Measurements from ENCODE around the gene CCT8.

The CCT8 gene

GRCh38 chr21:29077651-29078090 is 4.2 kb upstream of the CCT8 start:
- TF ChIP-seq CTCF (IDR thresholded peaks at IDR 0.05; ENCODE audit: borderline replicate concordance, insufficient read depth, low read depth, low read length) = no peak
- peak overlapping the region; percentile 60 for H3K4me3 ChIP-seq (ENCODE audit: low read depth, low read length)

- H3K4me3 ChIP-seq (ENCODE audit: low read depth, low read length) = peak overlapping the region; percentile 60
Observed at GRCh38 chr21:29076731-29077640, 3.5 kb upstream of the CCT8 start.

- no peak for TF ChIP-seq CTCF (IDR thresholded peaks at IDR 0.05; ENCODE audit: borderline replicate concordance, insufficient read depth, low read depth, low read length)
- H3K4me3 ChIP-seq (ENCODE audit: low read depth, low read length) = no peak overlapping the region
Observed at GRCh38 chr21:29075706-29076466, 2.4 kb upstream of the CCT8 start.

GRCh38 chr21:29074783-29075182 is 1.3 kb upstream of the CCT8 start:
- no peak overlapping the region for H3K4me3 ChIP-seq (ENCODE audit: low read depth, low read length)
- no peak for TF ChIP-seq CTCF (IDR thresholded peaks at IDR 0.05; ENCODE audit: borderline replicate concordance, insufficient read depth, low read depth, low read length)

- TF ChIP-seq CTCF (IDR thresholded peaks at IDR 0.05; ENCODE audit: borderline replicate concordance, insufficient read depth, low read depth, low read length) = no peak
- H3K4me3 ChIP-seq (ENCODE audit: low read depth, low read length) = peak overlapping the region; percentile 89
Observed at GRCh38 chr21:29074007-29074376, 544 bp upstream of the CCT8 start.

GRCh38 chr21:29072873-29073221 is 601 bp downstream of the CCT8 start:
- no peak for TF ChIP-seq CTCF (IDR thresholded peaks at IDR 0.05; ENCODE audit: borderline replicate concordance, insufficient read depth, low read depth, low read length)
- H3K4me3 ChIP-seq (ENCODE audit: low read depth, low read length) = peak overlapping the region; percentile 89

GRCh38 chr21:29064850-29065481 is 8.5 kb downstream of the CCT8 start:
- H3K4me3 ChIP-seq (ENCODE audit: low read depth, low read length) = no peak overlapping the region
- TF ChIP-seq CTCF (IDR thresholded peaks at IDR 0.05; ENCODE audit: borderline replicate concordance, insufficient read depth, low read depth, low read length) = no peak
